GM21529 (cell line): ENCODE data around the gene WWTR1.

Experiments used
- ATAC-seq: cut with Tn5 transposase; IDR thresholded peaks from one replicate; pipeline ENCODE4 v1.9.1; 2021; ENCODE audit not compliant: unreplicated experiment

The WWTR1 gene

DNA sequence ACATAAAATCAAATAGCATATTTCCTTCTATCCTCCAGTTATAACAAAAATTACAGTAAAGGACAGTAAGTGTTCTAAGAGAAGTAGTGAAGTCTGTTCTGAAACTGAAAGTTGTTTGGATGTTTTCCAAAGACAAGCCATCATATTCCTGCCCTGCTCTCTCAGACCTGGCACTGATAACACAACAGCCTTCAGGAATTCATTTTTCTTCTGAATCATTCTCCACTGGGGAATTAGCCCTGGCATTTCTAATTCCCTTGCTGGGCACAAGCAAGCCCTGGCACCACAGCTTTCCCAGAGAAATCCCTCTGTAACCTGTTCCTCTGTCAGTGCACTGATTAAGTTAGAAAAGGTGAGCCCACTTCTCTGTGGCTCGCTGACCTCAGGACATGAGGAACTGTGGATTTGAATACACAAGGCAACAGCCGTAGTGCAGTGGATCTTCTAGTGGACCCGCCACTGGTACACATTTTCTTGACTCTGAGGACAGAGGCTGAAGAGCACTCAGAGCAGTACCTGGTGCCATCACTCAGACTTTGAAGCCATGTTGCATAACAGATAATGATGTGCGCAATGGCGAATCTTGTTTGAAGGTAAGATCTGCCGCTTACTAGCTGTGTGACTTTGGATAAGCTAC lies 61.6 kb downstream of the WWTR1 start:
- ATAC-seq, result no peak

DNA sequence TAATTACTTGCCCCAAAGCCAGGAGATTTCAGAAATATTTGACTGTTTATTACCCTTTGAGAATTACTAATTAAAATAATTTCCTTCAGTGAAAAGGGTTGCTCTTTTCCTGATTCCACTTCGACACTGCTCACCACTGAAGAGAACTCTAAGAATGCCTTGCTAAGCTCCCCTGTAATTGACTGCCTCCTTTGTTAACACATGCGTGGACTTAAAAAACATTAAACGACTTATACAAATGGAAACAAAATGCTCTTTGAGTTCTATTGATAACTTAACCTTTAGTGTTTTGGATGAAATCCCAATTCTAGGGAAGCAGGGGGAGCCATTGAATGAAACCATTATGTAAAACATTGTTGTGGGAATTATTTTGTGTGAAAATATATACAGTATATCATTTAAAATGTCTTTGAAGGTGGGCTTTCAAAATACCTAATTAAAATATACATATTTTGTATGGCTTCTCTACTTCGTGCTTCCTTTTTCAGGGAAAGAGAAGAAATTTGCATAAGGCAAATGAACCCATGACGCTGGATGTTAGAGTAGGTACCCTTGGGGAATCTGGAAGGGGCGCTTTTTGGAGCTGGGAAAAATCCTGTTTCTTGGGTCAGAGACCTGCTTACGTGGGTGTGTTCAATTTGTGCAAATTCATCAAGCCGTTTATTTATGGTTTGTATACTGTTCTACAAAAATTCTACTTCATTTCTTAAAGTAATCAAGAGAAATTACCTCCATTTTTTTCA lies 64.2 kb downstream of the WWTR1 start:
- ATAC-seq, result no peak

DNA sequence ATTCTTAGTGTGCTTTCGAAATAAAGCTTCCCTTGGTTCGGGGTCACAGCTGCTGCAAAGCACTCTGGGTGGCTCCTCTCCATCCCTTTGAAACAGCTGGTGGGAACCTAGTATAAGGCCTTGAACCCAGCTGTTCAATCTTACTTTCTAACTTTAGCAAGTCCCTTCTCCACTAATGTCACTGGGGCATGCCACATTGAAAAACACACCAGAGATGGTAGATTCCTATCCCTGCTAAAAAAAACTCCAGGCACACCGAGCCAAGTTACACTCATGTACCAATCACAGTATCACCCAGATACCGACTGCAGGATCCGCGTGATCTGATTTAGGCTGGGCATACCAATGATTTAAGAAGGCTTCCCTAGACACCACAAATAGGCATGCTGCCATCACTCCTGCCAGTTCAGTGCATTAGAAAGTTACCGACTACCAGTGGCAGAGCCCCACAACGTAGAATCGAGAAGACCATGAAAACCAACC lies 65.0 kb downstream of the WWTR1 start:
- ATAC-seq, result no peak

- no peak for ATAC-seq
These were observed 67.0 kb downstream of the WWTR1 start for GRCh38 chr3:149590691-149591441.

DNA sequence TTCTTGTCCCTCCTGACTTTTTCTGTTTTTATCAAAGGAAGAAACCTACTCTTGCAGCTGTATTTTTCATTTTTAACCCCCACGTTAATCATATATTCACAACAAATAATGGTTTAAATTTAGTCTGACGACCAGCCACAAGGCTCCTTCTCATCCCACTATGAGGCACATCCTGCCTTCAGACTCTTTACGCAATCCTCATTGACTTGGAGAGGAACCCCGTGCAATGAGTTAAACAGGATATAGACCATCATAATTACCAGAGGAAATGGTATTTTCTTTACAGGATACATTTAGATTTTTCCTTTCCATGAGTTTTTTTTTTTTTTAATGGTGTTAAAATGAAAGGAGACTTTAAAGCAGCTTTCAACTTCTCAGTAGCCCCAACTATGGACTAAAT lies 68.5 kb downstream of the WWTR1 start:
- ATAC-seq, result no peak

DNA sequence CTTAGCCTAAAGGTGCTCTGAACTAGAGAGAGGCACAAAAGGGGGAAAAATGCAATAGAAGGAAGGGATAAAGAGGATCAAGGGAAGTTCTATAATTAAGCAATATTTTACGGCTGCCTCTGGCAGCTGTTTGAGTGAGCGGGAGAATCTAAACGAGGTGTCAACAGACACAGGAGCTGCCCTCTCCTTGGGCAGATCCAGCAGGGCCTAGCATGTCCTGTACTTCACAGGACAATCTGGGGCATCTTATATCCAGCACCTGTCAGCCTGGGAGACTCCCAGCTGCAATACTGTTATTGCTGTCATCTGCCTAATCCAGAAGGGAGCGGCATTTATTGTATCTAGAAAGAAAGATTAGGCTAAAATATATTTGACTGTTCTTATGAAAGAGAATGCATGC lies 68.9 kb downstream of the WWTR1 start:
- ATAC-seq, result no peak

GRCh38 chr3:149587383-149587782 lies 70.4 kb downstream of the WWTR1 start:
- no peak for ATAC-seq

DNA sequence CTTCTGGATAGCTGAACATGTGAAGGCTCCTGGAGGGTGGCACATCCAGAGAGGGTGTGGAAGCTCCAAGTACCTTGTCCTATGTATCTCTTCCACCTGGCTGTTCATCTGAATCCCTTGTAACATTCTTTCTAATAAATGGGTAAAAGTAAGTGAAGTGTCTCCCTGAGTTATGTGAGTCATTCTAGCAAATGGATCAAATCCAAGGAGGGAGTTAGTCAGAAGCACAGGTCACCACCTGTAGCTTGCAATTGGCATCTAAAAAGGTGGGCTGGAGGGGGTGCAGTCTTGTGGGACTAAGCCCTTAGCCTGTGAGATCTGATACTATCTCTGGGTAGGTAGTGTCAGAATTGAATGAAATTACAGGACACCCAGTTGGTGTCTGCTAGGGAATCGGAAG lies 71.0 kb downstream of the WWTR1 start:
- no peak for ATAC-seq

DNA sequence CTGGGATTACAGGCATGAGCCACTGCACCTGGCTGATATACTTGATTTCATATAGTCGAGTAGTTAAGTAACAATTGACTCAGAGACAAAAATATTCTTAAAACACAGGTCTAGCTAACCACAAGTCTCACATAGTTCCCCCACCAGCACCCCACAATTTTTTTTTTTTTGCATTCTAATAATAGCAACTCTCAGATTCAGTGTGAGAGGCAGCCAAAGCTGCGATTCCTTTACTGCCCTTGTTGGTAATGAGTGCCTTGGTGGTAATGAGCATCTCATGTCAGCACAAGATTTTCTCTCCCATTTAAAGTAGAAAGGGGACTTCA lies 72.5 kb downstream of the WWTR1 start:
- ATAC-seq, result peak; percentile 91

DNA sequence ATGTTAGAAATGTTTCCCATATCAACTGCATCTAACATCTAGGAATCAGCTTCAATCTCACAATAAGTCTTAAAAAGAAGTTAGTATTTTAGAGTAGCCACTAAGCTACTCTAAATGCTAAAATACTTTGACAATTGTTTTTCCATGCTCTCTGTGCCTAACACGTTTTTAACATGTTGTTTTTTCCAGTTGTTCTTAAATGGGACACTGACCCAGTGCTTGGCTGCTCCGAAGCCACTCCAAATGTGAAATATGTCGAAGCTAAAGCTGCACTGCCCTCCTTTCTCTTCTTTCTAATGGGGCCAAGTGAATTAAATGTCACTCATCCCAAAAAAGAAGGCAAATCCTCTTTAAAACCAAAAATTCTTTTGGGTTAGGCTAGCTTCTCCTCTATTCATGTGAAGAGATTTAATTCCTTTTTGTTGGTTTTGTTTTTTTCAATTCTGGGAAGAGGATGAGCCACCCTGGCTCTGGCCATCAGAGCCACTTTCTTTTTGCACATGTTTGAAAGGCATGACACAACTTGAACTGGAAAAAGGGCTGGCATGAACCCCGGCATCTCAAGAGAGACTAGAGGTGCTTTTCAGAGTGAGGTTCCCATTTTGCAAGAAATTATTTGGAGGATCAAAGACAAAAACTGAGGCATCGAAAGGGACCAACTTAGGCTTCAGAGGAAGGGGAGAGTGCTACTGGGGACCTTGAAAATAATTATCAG lies 73.7 kb downstream of the WWTR1 start:
- ATAC-seq, result no peak

GRCh38 chr3:149582395-149582794 lies 75.4 kb downstream of the WWTR1 start:
- no peak for ATAC-seq

GRCh38 chr3:149581681-149582370 lies 76.0 kb downstream of the WWTR1 start:
- ATAC-seq, result no peak

DNA sequence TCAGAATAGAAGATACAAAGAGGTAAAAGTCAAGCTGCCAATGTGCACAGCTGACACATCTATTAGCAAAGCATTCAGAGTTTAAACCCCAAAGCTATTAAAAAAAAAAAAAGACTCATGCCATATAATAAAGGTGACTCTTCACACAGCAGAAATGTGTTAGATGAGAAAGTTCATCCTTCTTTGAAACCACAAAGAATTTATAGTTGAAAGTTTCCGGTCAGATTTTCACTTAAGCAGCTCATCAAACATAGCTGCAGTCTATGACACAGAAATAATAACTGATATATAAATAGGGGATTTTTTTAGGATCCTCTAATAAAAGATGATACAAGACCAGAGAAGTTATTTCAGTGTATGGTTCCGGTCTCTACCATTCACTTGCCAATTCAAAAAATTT lies 76.6 kb downstream of the WWTR1 start:
- ATAC-seq, result peak; percentile 27

DNA sequence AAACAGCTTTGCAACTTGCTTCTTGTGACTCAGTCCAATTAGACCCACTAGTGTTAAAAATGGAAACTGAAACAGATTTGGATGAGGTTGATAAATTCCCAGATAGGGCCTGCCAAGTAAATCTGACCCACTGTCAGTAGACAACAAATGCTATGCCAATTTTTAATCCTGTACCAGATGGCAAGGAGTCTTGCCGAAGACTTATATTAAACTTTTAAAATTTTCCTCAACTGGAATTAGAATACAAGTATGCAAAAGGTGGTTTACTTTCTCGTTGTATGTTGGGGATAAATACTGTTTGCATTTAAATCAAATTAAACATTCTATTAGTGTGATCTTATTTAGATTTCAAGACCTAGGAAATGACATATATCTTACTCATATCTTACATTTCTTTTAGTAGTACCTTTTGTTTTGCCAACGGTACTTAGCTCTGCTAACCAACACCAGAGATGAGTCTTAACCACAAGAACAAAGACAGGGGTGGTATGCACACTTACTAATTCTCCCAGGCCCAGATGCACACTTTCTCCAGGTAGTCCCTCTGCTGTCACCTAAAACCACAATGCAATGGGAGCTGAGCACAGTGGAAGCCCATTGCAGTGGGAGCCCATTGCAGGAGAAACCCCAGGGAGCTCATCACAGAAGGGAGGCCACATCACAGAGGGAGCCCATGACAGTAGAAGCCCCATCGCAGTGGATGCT lies 77.8 kb downstream of the WWTR1 start:
- ATAC-seq, result peak; percentile 41

DNA sequence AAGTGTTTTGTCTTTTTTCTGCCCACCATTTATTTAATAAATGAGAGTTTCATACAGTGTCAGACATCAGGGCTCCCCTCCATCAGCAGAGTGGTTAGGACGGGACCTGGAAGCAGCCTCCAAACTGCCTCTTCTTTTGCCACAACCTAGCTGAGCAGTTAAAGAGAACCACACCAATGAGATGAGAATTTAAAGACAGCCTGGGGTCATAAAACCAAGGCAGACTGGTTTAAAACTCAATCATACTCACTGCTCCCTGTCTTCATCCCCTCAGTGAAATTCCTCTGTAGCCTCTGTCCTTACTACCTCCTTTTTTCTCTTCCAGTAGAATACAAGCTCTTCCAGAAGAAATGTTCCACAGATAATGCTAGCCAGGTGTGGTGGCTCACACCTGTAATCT lies 78.7 kb downstream of the WWTR1 start:
- ATAC-seq, result no peak

- ATAC-seq, result no peak
These were observed 80.0 kb downstream of the WWTR1 start for GRCh38 chr3:149577801-149578200.

GRCh38 chr3:149575961-149576564 lies 81.8 kb downstream of the WWTR1 start:
- peak; percentile 49 for ATAC-seq

DNA sequence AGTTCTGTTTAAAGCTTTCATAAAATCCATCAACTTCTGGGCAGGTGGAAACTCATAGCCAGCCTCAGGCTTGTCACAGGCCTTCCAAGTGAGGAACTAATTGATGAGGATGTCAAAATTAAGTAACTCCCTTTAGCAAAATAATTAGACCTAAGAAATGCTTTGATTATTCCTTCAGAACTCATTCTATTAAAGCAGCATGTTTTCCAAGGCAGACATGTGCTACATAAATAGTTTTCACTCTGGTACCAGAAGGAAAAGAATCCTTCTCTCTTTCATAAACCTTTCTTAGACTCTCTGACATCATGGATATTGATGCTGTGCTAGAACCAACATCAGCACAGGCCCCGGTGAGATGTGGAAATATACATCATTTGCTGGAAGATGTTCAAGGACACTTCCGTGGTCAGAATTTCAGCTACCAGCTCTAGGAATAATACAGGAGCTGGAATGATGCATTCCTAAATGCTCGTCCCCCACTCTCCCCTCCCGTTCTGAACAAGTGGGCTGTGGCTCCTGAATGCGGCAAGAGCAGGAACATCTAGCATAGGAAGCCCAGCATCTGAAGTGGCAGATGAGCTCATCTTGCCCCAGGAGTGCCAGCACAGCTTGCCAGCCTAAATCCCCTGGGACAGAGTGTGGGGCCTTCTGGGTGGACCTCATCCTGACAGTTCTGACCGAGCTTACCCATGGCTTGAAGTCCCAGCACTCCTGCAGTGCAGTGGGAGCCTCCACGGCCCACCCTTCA lies 82.4 kb downstream of the WWTR1 start:
- ATAC-seq, result no peak

GRCh38 chr3:149572796-149573414 lies 84.9 kb downstream of the WWTR1 start:
- ATAC-seq, result no peak
